PC-9 (cell line): Measurements from ENCODE around the gene CTIF. TPM values are rescaled to one million over a fixed set of nuclear protein-coding genes. Genes with fewer than 3 reads are reported as not detected.

Source experiments
- BruUV-seq: library from RNA; stranded (reverse); fragments of 400-500 nt; replicated peaks from 2 replicates; lab custom pipeline; 2021; lab: Mats Ljungman, UMichigan
- CTCF ChIA-PET: fragments of 300-600 bp; sonication (Branson Sonifier 250); formaldehyde crosslinking; loops from one replicate; lab custom pipeline; 2022; ENCODE audit warnings: antibody characterized with exemption; lab: Charles Lee
- POLR2A ChIA-PET: fragments of 300-600 bp; sonication (Branson Sonifier 250); formaldehyde crosslinking; loops from one replicate; lab custom pipeline; 2022; ENCODE audit warnings: antibody characterized with exemption; ENCODE audit not compliant: unreplicated experiment; lab: Charles Lee
- DNase-seq, 2 experiments: peaks; one replicate each; pipeline versions ENCODE4 v3.0.0 to v3.0.0-alpha.2; 2015 to 2022; ENCODE audit warnings: mixed read lengths in 1 of 2
- H2AFZ ChIP-seq: fragments of 200-600 bp; sonication (generic); 2 replicates; pipeline ENCODE4 v1.8.1; 2017; ENCODE audit warnings: antibody characterized with exemption
- H3F3A ChIP-seq: fragments of 200-600 bp; sonication (generic); 2 replicates; pipeline ENCODE4 v1.8.1; 2017; ENCODE audit warnings: antibody characterized with exemption, mild to moderate bottlenecking, low read depth; ENCODE audit not compliant: insufficient read depth
- H3K27ac ChIP-seq: fragments of 200-600 bp; sonication (generic); 2 replicates; pipeline ENCODE4 v1.6.1; 2016; ENCODE audit warnings: mixed run types
- H3K27me3 ChIP-seq: fragments of 200-600 bp; sonication (generic); 2 replicates; pipeline ENCODE4 v1.6.1; 2016; ENCODE audit warnings: low read depth, mixed run types; ENCODE audit not compliant: insufficient read depth
- H3K36me3 ChIP-seq: fragments of 200-600 bp; sonication (generic); 2 replicates; pipeline ENCODE4 v1.6.1; 2016; ENCODE audit warnings: low read depth, mixed run types
- H3K4me1 ChIP-seq: fragments of 200-600 bp; sonication (generic); replicated peaks from 2 replicates; pipeline ENCODE4 v1.6.1; 2016; ENCODE audit warnings: mixed run types; ENCODE audit not compliant: insufficient read depth
- H3K4me2 ChIP-seq: fragments of 200-600 bp; sonication (generic); 2 replicates; pipeline ENCODE4 v1.6.1; 2017; ENCODE audit warnings: mixed run types
- H3K4me3 ChIP-seq: fragments of 200-600 bp; sonication (generic); 2 replicates; pipeline ENCODE4 v1.6.1; 2016; ENCODE audit warnings: mixed run types
- H3K79me2 ChIP-seq: fragments of 200-600 bp; sonication (generic); 2 replicates; pipeline ENCODE4 v1.6.1; 2017; ENCODE audit warnings: low read depth, mixed run types
- H3K9me2 ChIP-seq: fragments of 200-600 bp; sonication (generic); 2 replicates; pipeline ENCODE4 v1.8.1; 2017; ENCODE audit warnings: mild to moderate bottlenecking; ENCODE audit not compliant: insufficient read depth
- H3K9me3 ChIP-seq: fragments of 200-600 bp; sonication (generic); 2 replicates; pipeline ENCODE4 v1.8.1; 2016; ENCODE audit warnings: low read depth; ENCODE audit not compliant: insufficient read depth
- H4K20me1 ChIP-seq: fragments of 200-600 bp; sonication (generic); 2 replicates; pipeline ENCODE4 v1.8.1; 2017; ENCODE audit not compliant: insufficient read depth
- CTCF ChIP-seq: fragments of 200-600 bp; sonication (generic); conservative IDR thresholded peaks from 2 replicates; pipeline ENCODE4 v1.6.1; 2017; ENCODE audit warnings: mixed run types, antibody characterized with exemption, mild to moderate bottlenecking, moderate library complexity
- EZH2 ChIP-seq: fragments of 200-600 bp; sonication (generic); IDR thresholded peaks from 2 replicates; pipeline ENCODE4 v1.8.0; 2017; ENCODE audit warnings: antibody characterized with exemption, low read depth
- intact Hi-C: fragments of 100-400 bp; cut with micrococcal nuclease; formaldehyde crosslinking; loops from one replicate; pipeline ENCODE4 v1.10.0; 2022; ENCODE audit not compliant: unreplicated experiment
- total RNA-seq: library from RNA; stranded (reverse); gene quantifications from 2 replicates; pipeline ENCODE4 v1.2.3, GENCODE V29; 2021

Gene CTIF
- total RNA-seq, 1 experiment from 2014 or later: 26.2 TPM

DNA sequence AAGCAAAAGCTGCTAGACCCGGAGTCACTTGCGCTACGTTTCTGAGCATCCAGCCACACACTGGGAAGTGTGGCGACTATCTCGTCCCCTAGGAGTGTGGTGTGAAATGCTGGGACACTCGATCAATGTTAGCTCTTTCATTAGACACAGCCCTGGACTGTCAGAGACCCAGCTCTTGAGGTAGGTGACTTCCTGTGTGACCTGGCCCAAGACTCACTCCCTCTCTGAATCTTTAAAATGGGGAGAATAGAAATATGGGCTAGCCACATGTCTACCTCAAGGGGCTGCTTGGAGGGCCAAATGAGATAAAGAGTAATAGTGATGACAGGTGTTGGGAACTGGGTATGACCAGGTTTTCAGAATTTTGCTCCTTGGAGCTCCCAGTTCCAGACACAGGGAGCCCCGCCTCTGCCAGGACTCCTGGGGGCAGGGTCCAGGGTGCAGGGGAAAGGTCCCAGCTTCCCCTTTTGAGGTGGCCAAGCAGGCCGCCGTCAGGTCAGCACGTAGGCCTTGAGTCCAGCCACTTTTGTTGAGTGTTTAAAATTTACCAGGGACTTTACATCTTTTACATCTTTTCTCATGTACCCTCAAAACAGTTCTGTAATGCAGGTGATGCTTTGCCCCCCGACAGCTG is 36.0 kb downstream of the CTIF start:
- DNase-seq: no peak
- POLR2A ChIA-PET: no interaction called here
- H3K9me3 ChIP-seq: no peaks in the 10 kb centered on the region
- no peaks in the 10 kb centered on the region for H3K27me3 ChIP-seq
- CTCF ChIA-PET: no interaction called here
- no peaks in the 10 kb centered on the region for H3K79me2 ChIP-seq
- TF ChIP-seq CTCF (no peak), EZH2 (no peak)
- BruUV-seq: no TSS peak
- no peaks in the 10 kb centered on the region for H3F3A ChIP-seq
- H3K4me3 ChIP-seq: no peak overlapping the region
- no peaks in the 10 kb centered on the region for H4K20me1 ChIP-seq
- H3K36me3 ChIP-seq: no peaks in the 10 kb centered on the region
- no peak overlapping the region for H3K27ac ChIP-seq
- intact Hi-C loops: no loop called here
- no peak overlapping the region for H2AFZ ChIP-seq
- no peaks in the 10 kb centered on the region for H3K4me1 ChIP-seq
- H3K9me2 ChIP-seq: no peaks in the 10 kb centered on the region
- no peak overlapping the region for H3K4me2 ChIP-seq

- no peaks in the 10 kb centered on the region for H3K79me2 ChIP-seq
- H3K4me2 ChIP-seq: no peak overlapping the region
- no peaks in the 10 kb centered on the region for H3K9me2 ChIP-seq
- intact Hi-C loops: no loop called here
- no TSS peak for BruUV-seq
- no peak for TF ChIP-seq EZH2
- TF ChIP-seq CTCF: no peak
- H4K20me1 ChIP-seq: no peaks in the 10 kb centered on the region
- H2AFZ ChIP-seq: no peak overlapping the region
- no peaks in the 10 kb centered on the region for H3K27me3 ChIP-seq
- DNase-seq: no peak
- H3K36me3 ChIP-seq: no peaks in the 10 kb centered on the region
- CTCF ChIA-PET: no interaction called here
- no peaks in the 10 kb centered on the region for H3K9me3 ChIP-seq
- no peaks in the 10 kb centered on the region for H3K4me1 ChIP-seq
- no peak overlapping the region for H3K27ac ChIP-seq
- POLR2A ChIA-PET: no interaction called here
- H3F3A ChIP-seq: no peaks in the 10 kb centered on the region
- H3K4me3 ChIP-seq: no peak overlapping the region
These were observed 36.4 kb downstream of the CTIF start for GRCh38 chr18:48575301-48575657.

GRCh38 chr18:48575658-48576456 is 37.0 kb downstream of the CTIF start:
- no peak overlapping the region for H3K27ac ChIP-seq
- H2AFZ ChIP-seq: no peak overlapping the region
- intact Hi-C loops: no loop called here
- H3K9me3 ChIP-seq: no peaks in the 10 kb centered on the region
- H3K4me1 ChIP-seq: no peaks in the 10 kb centered on the region
- BruUV-seq: no TSS peak
- TF ChIP-seq EZH2 (no peak), CTCF (no peak)
- H3K4me3 ChIP-seq: no peak overlapping the region
- no peaks in the 10 kb centered on the region for H3K36me3 ChIP-seq
- DNase-seq: no peak
- ChIA-PET CTCF (no interaction called here), POLR2A (no interaction called here)
- H4K20me1 ChIP-seq: no peaks in the 10 kb centered on the region
- no peaks in the 10 kb centered on the region for H3K9me2 ChIP-seq
- H3K79me2 ChIP-seq: no peaks in the 10 kb centered on the region
- no peaks in the 10 kb centered on the region for H3K27me3 ChIP-seq
- no peaks in the 10 kb centered on the region for H3F3A ChIP-seq
- no peak overlapping the region for H3K4me2 ChIP-seq
